ACHN (cell line): ENCODE data around the gene GNAT1.
"Not testable (repeated sequence)": the region's sequence is repeated elsewhere in the genome, so short reads cannot be mapped to it uniquely, and the experiment has no call there.

Source experiments
- DNase-seq: peaks from one replicate; pipeline ENCODE4 v3.0.0-alpha.2; 2015
- in situ Hi-C: cut with HindIII; loops from 2 replicates; pipeline ENCODE4 v1.10.0; 2017; ENCODE audit warnings: low sequenced_read_pairs, low pct_ligation_motif_present, low pct_unique_long_range_greater_than_20kb

GNAT1 gene

GRCh38 chr3:50211930-50212329 is 20.5 kb downstream of the GNAT1 start:
- DNase-seq: no peak
- in situ Hi-C loops: no loop called here

GRCh38 chr3:50212502-50212901 is 21.1 kb downstream of the GNAT1 start:
- in situ Hi-C loops: no loop called here
- DNase-seq: no peak

- DNase-seq: no peak
- in situ Hi-C loops: no loop called here
Observed at GRCh38 chr3:50212971-50213370, 21.6 kb downstream of the GNAT1 start.

GRCh38 chr3:50213373-50213772 is 22.0 kb downstream of the GNAT1 start:
- in situ Hi-C loops: no loop called here
- DNase-seq: no peak

GRCh38 chr3:50214824-50215223 is 23.4 kb downstream of the GNAT1 start:
- DNase-seq: no peak
- in situ Hi-C loops: no loop called here

- in situ Hi-C loops: no loop called here
Observed at GRCh38 chr3:50215529-50215928, 24.1 kb downstream of the GNAT1 start.

GRCh38 chr3:50217681-50218080 is 26.3 kb downstream of the GNAT1 start:
- in situ Hi-C loops: no loop called here
- no peak for DNase-seq

More at GRCh38 chr3:50215529-50215928, 24.1 kb downstream of the GNAT1 start:
- no peak for DNase-seq

GRCh38 chr3:50218448-50218847 is 27.0 kb downstream of the GNAT1 start:
- in situ Hi-C loops: no loop called here
- no peak for DNase-seq

- in situ Hi-C loops: no loop called here
Observed at GRCh38 chr3:50219285-50219684, 27.9 kb downstream of the GNAT1 start.

GRCh38 chr3:50220109-50220508 is 28.7 kb downstream of the GNAT1 start:
- DNase-seq: no peak
- in situ Hi-C loops: no loop called here

More at GRCh38 chr3:50219285-50219684, 27.9 kb downstream of the GNAT1 start:
- DNase-seq: no peak

GRCh38 chr3:50221051-50221410 is 29.6 kb downstream of the GNAT1 start:
- DNase-seq: no peak
- in situ Hi-C loops: no loop called here

GRCh38 chr3:50221411-50222168 is 30.2 kb downstream of the GNAT1 start:
- DNase-seq: no peak
- in situ Hi-C loops: no loop called here

- no peak for DNase-seq
- in situ Hi-C loops: no loop called here
Observed at GRCh38 chr3:50222169-50222528, 30.7 kb downstream of the GNAT1 start.

- no peak for DNase-seq
- in situ Hi-C loops: no loop called here
Observed at GRCh38 chr3:50224639-50225038, 33.2 kb downstream of the GNAT1 start.

- DNase-seq: peak; percentile 67
- in situ Hi-C loops: no loop called here
Observed at GRCh38 chr3:50226888-50227389, 35.5 kb downstream of the GNAT1 start.

GRCh38 chr3:50227390-50228183 is 36.2 kb downstream of the GNAT1 start:
- in situ Hi-C loops: no loop called here

GRCh38 chr3:50228184-50228763 is 36.9 kb downstream of the GNAT1 start:
- DNase-seq, in situ Hi-C loops: not testable (repeated sequence)

More at GRCh38 chr3:50227390-50228183, 36.2 kb downstream of the GNAT1 start:
- DNase-seq: peak; percentile 92

GRCh38 chr3:50229490-50229889 is 38.1 kb downstream of the GNAT1 start:
- no peak for DNase-seq
- in situ Hi-C loops: no loop called here

GRCh38 chr3:50230104-50230793 is 38.8 kb downstream of the GNAT1 start:
- DNase-seq: no peak
- in situ Hi-C loops: no loop called here
